GM10266 (cell line): ENCODE measurements around the gene BIN2.
"Not testable (repeated sequence)": the region's sequence is repeated elsewhere in the genome, so short reads cannot be mapped to it uniquely, and the experiment has no call there.

Experiments
- DNase-seq: peaks from one replicate; pipeline ENCODE4 v3.0.0; 2012; ENCODE audit errors: extremely low spot score
- TF ChIP-seq, protein P1 (sequence below): IDR thresholded peaks from 2 replicates; pipeline ENCODE4 v1.5.1; 2012; ENCODE audit warnings: mild to moderate bottlenecking, low read depth; ENCODE audit not compliant: control insufficient read depth, insufficient read depth; ENCODE audit errors: missing control alignments

BIN2 gene

GRCh38 chr12:51321882-51322281 is 2.1 kb downstream of the BIN2 start:
- no peak for DNase-seq
- TF ChIP-seq, protein P1, sequence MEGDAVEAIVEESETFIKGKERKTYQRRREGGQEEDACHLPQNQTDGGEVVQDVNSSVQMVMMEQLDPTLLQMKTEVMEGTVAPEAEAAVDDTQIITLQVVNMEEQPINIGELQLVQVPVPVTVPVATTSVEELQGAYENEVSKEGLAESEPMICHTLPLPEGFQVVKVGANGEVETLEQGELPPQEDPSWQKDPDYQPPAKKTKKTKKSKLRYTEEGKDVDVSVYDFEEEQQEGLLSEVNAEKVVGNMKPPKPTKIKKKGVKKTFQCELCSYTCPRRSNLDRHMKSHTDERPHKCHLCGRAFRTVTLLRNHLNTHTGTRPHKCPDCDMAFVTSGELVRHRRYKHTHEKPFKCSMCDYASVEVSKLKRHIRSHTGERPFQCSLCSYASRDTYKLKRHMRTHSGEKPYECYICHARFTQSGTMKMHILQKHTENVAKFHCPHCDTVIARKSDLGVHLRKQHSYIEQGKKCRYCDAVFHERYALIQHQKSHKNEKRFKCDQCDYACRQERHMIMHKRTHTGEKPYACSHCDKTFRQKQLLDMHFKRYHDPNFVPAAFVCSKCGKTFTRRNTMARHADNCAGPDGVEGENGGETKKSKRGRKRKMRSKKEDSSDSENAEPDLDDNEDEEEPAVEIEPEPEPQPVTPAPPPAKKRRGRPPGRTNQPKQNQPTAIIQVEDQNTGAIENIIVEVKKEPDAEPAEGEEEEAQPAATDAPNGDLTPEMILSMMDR = no peak

- DNase-seq = no peak
- TF ChIP-seq, protein P1 = no peak
Observed at GRCh38 chr12:51320695-51321320, 3.2 kb downstream of the BIN2 start.

GRCh38 chr12:51320311-51320694 is 3.7 kb downstream of the BIN2 start:
- TF ChIP-seq, protein P1 = no peak
- no peak for DNase-seq

GRCh38 chr12:51318846-51319599 is 5.0 kb downstream of the BIN2 start:
- no peak for DNase-seq
- TF ChIP-seq, protein P1 = no peak

GRCh38 chr12:51318057-51318806 is 5.7 kb downstream of the BIN2 start:
- not testable (repeated sequence) for DNase-seq

DNA sequence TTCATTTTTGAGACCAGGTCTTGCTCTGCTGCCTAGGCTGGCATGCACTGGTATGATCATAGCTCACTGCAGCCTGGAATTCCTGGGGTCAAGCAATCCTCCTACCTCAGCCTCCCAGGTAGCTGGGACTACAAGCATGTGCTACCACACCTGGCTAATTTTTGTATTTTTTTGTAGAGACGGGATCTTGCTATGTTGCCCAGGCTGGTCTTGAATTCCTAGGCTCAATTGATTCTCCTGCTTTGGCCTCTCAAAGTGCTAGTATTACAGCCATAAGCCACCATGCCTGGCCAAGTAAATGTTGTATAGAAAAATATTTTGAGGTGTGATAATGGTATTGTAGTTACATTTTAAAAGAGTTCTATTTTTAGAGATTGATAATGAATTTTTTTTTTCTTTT is 12.6 kb downstream of the BIN2 start:
- no peak for DNase-seq
- TF ChIP-seq, protein P1 = no peak

- TF ChIP-seq, protein P1 = no peak
- DNase-seq = no peak
Observed at GRCh38 chr12:51307655-51308593, 16.1 kb downstream of the BIN2 start.
